Ovary (tissue), 3 donors: Measurements from ENCODE around the gene PI4K2A.
"Not testable (repeated sequence)": the region's sequence is repeated elsewhere in the genome, so short reads cannot be mapped to it uniquely, and the experiment has no call there.

ENCODE experiments used
- CTCF ChIP-seq, 3 donors: fragments of 450-650 bp in 2 of 3; fragments of 200-600 bp in 1 of 3; IDR thresholded peaks; one replicate each; pipeline versions ENCODE4 v1.5.1 to v1.8.0; 2016 to 2022; ENCODE audit warnings: antibody characterized with exemption in 3 of 3, mild to moderate bottlenecking in 1 of 3
- POLR2A ChIP-seq: fragments of 450-650 bp; IDR thresholded peaks from one replicate; pipeline ENCODE4 v1.6.1; 2017; ENCODE audit warnings: antibody characterized with exemption, mild to moderate bottlenecking, moderate library complexity
- donor health status: DM: no; HTN: no; CAD: no.

GRCh38 chr10:97684368-97684713 lies 43.9 kb downstream of the PI4K2A start:
- TF ChIP-seq CTCF (IDR thresholded peaks at IDR 0.05); POLR2A: not testable (repeated sequence)
